NOMO-1 treated with dmso at 0.1 percent for 144 hours (cell line): ENCODE measurements around the gene ERH.
"Not testable (repeated sequence)": the region's sequence is repeated elsewhere in the genome, so short reads cannot be mapped to it uniquely, and the experiment has no call there.

Experiments
- DNase-seq: peaks from one replicate; lab custom pipeline; 2025; ENCODE audit not compliant: unreplicated experiment; lab: John Stamatoyannopoulos, UW

Gene ERH

DNA sequence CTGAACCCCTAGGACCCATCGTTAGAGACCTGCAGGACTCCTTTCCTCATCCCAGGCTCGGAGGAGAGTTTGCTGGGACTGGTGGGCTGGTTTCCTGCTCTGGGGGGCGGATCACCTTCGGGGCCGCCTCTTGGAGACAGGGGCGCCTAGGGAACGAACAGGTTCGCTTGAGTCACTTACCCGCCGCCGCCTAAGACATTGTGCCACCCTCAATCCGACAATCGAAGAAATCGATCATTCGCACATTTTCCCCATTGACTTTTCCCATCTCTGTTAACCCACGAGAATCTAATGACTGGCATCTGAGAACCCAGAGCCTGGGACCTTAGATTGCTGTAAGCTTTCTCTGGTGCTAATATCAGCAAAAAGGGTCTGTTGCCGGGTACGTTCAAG, 715 bp upstream of the ERH start:
- no peak for DNase-seq

GRCh38 chr14:69395929-69396328, 2.2 kb downstream of the ERH start:
- no peak for DNase-seq

DNA sequence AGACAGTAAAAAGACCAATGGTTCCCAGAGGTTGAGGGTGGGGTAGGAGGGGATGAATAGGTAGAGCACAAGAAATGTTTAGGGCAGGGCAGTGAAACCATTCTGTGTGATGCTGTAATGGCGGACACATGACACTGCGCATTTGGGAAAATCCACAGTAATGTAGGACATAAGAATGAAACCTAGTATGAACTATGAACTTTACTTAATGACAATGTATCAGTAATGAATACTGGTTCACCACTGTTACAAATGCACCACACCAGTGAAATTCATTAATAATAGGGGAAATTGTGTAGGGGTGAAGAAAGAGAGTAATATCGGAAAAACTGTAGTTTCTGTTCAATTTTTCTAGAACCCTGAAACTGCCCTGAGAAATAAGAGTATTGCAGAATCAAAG, 5.6 kb downstream of the ERH start:
- DNase-seq, result no peak

- not testable (repeated sequence) for DNase-seq
These were observed 6.7 kb downstream of the ERH start for GRCh38 chr14:69391400-69391799.

- DNase-seq, result no peak
These were observed 10.8 kb downstream of the ERH start for GRCh38 chr14:69387311-69387710.

- no peak for DNase-seq
These were observed 19.8 kb downstream of the ERH start for GRCh38 chr14:69378274-69378673.

- DNase-seq, result no peak
These were observed 21.7 kb downstream of the ERH start for GRCh38 chr14:69376439-69376838.

DNA sequence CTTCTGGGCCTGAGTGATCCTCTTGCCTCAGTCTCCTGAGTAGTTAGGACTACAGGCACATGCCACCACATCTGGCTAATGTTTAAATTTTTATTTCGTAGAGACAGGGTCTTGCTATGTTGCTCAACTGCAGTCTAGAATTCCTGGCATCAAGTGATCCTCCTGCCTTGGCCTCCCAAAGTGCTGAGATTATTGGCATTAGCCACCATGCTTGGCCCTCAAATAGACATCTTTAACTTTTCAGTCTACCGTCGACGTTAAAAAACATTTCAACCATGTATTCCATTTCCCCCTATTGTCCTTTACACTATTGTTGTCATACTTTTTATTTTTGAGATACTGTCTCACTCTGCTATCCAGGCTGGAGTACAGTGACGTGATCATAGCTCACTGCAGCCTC, 22.4 kb downstream of the ERH start:
- no peak for DNase-seq

DNA sequence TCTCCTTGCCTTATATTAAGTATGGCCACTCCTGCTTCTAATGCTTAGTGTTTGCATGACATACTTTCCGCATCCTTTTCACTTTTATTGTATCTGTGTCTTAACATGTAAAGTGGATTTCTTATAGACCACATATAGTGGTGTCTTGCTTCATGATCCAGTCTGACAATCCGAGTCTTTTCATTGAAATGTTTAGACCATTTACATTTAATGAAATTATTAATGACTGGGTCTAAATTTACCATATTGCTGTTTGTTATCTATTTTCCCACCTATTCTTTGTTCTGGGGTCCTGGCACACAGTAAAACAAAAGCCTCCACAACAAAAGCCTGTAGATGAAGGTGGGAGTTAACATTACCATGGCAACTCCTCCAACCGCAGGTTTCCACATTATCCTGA, 22.9 kb downstream of the ERH start:
- DNase-seq, result no peak

DNA sequence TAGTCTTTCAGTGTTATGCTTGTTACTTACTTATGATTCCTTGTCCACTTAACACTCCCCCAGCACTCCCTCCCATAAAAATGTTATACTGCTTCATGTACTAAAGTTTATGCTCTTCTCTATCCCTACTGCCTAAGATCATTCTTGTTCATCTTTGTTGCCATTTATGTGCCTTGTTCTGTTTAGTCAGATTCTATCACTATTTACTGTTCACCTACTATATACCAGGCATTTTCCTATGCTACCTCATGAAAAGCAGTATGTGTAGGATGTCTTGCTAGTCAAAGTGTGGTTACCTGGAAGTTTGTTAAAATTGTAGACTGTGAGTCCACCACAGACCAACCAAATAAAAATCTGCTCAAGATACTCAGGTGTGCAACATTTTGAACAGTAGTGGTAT, 23.9 kb downstream of the ERH start:
- DNase-seq, result no peak

GRCh38 chr14:69373104-69373503, 25.0 kb downstream of the ERH start:
- DNase-seq, result no peak

DNA sequence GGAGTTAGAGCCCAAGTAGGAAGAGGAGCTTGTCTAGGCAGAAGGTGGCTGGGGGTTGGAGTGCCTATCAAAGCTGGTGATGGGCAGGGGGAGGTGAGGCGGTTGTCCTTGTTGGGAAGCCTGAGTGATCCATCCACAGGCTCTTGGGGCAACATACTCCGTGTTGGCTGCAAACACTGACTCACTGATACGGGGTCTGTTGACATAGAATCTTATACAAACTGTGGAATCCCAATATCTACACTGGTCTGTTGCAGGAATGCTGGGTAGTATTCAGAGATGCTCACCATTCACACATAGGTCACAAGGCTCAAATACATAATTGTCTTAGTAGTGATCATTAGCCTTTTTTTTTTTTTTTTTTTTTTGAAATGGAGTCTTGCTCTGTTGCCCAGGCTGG, 26.0 kb downstream of the ERH start:
- no peak for DNase-seq

GRCh38 chr14:69370061-69370460, 28.0 kb downstream of the ERH start:
- no peak for DNase-seq

GRCh38 chr14:69368381-69368780, 29.7 kb downstream of the ERH start:
- no peak for DNase-seq

DNA sequence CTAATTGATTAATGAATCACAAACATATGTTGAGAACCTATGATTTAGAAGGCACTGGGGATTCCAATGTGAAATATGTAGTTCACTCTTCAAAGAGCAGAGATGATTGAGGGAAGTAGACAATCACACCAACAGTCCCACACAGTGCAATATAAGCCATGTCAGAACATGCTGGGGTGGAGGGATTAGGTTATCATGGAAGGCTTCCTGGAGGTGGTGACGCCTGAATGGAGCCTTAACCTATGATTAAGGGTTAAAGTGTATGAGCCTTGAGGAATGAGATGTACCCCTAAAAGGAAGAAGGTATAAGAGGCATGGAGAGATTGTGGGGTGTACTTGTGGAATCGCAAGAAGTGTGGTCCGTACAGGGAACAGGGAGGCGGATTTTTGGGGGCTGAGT, 31.3 kb downstream of the ERH start:
- no peak for DNase-seq

DNA sequence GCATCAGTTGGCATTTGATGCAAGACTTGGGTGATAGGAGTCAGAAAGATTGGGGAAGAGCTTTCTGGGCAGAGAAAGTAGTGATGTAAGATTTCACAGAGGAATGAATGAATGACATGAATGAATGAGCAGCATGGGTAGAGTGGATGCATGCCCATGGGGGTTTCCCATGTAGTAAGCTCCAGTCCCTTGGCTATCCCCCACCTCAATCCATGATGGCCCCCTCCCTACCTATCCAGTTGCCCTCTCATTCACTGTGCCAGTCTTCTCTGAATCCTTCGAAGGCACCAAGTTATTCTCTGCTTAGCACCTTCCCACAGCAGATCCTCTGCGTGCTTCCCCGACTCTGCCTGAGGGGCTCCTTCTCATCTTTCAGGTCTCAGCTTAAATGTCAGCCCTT, 32.0 kb downstream of the ERH start:
- DNase-seq, result no peak

DNA sequence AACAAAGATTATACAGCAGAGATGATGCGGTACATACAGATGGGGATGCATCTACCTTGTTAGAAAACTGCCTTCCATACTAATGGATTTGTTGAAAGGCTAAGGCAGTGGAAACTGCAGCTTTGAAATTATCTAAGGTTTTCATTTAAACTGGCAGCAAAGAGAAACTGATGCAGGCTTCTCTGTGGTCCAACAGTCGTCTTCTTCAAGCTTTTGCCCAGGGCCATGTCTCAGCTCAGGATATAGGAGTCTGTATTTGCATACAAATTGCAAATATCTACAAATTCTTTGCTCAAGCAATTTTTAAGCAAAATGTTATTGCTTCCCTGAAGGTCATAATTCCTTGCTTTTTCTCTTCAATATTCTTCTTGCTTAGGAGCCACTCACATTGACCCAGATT, 33.7 kb downstream of the ERH start:
- DNase-seq, result no peak

DNA sequence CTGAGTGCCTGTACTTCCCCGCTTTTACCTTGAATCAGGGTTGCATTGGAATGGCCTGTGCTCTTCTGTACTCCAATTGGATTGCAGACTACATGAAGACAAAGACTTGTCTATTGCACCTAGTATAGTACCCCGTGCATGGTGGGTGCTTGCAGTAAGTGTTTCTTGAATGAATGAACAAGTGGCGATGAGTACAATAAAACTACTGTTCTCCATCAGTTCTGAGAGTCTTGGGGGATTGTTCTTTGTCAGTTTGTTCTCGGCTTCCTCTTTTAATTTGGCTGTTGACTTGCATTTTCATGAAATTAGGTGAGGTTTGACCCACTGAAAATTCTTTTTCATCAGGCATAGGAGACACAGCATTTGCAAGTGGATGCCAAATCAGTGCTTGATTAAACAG, 34.1 kb downstream of the ERH start:
- DNase-seq, result no peak

GRCh38 chr14:69363055-69363454, 35.0 kb downstream of the ERH start:
- DNase-seq, result no peak

DNA sequence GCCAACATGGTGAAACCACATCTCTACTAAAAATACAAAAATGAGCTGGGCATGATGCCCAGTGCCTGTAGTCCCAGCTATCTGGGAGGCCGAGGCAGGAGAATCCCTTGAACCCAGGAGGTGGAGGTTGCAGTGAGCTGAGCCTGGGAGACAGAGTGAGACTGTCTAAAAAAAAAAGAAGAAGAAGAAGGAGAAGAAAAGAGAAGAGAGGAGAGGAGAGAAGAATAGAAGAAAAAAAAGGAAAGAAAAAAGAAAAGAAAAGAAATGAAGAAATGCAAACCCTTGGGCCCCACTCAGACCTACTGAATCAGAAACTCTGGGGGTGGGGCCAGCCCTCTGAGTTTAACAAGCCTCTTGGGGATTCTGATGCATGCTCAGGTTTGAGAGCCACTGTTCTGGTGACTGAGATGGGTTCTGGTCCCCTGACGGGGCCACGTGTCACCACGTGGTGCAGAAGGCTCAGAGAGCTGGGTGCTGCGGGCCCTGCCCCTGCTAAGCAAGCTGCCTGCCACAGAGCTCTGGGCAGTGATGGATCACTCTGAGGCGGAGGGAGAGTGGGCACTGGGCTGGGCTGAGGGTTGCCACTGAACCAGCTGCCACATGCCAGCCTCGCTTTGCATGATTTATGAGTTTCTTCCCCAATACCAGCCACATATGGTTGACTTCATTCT, 37.5 kb downstream of the ERH start:
- no peak for DNase-seq

DNA sequence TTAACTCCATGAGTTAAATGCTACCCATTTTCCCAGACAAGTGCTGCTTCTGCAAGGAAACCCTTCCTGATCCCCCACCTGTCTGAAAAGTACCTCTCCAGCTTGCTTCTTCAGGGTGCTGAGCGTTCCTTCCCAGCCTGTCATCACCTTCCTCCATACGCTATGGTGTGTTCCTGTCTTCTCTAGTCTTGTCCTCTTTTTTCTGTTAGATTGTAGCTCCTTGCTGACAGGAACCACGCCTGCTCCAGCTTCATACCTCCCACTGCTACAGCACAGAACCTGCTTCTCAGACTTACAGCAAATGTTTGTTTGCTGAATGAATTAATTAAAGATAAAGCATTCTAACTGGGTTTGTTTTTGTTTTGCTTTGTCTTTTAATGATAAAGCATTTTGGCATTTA, 39.1 kb downstream of the ERH start:
- DNase-seq, result no peak

- DNase-seq, result no peak
These were observed 39.7 kb downstream of the ERH start for GRCh38 chr14:69358233-69358963.
